Astrocyte (in vitro differentiated cells and primary cell): ENCODE results near the gene BCAS1.

Experiments used
- EZH2 ChIP-seq: IDR thresholded peaks from 2 replicates; pipeline ENCODE4 v1.6.1; 2012; ENCODE audit warnings: mild to moderate bottlenecking, low read length, inconsistent platforms; ENCODE audit not compliant: insufficient read depth
- TF ChIP-seq, protein P1 (sequence below): IDR thresholded peaks from 2 replicates; pipeline ENCODE4 v1.5.1; 2011; ENCODE audit warnings: low read depth, mild to moderate bottlenecking, inconsistent platforms, low read length, moderate library complexity; ENCODE audit not compliant: insufficient read depth

DNA sequence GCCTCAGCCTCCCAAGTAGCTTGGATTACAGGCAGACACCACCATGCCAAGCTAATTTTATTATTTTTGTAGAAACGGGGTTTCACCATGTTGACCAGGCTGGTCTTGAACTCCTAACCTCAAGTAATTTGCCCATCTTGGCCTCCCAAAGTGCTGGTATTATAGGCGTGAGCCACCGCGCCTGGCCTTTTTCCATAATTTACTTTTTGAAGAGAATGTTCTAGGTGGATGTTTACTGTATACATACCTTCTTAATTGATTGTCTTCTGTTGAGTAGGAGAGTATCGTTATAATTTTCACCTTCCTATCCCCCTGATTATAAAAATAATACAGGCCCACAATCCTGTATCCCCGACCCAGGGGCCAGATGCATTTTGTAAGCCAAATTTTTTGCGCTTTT, 174.4 kb downstream of the BCAS1 start:
- TF ChIP-seq, protein P1, sequence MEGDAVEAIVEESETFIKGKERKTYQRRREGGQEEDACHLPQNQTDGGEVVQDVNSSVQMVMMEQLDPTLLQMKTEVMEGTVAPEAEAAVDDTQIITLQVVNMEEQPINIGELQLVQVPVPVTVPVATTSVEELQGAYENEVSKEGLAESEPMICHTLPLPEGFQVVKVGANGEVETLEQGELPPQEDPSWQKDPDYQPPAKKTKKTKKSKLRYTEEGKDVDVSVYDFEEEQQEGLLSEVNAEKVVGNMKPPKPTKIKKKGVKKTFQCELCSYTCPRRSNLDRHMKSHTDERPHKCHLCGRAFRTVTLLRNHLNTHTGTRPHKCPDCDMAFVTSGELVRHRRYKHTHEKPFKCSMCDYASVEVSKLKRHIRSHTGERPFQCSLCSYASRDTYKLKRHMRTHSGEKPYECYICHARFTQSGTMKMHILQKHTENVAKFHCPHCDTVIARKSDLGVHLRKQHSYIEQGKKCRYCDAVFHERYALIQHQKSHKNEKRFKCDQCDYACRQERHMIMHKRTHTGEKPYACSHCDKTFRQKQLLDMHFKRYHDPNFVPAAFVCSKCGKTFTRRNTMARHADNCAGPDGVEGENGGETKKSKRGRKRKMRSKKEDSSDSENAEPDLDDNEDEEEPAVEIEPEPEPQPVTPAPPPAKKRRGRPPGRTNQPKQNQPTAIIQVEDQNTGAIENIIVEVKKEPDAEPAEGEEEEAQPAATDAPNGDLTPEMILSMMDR: no peak
- TF ChIP-seq EZH2: no peak
